Activated T-cell treated with anti-CD3 and anti-CD28 coated beads for 24 hours (primary cell): ENCODE results near the gene CRYBA4.

Source experiments
- DNase-seq: peaks from one replicate; pipeline ENCODE4 v3.0.0-alpha.2; 2020; ENCODE audit warnings: low read depth

CRYBA4 gene

DNA sequence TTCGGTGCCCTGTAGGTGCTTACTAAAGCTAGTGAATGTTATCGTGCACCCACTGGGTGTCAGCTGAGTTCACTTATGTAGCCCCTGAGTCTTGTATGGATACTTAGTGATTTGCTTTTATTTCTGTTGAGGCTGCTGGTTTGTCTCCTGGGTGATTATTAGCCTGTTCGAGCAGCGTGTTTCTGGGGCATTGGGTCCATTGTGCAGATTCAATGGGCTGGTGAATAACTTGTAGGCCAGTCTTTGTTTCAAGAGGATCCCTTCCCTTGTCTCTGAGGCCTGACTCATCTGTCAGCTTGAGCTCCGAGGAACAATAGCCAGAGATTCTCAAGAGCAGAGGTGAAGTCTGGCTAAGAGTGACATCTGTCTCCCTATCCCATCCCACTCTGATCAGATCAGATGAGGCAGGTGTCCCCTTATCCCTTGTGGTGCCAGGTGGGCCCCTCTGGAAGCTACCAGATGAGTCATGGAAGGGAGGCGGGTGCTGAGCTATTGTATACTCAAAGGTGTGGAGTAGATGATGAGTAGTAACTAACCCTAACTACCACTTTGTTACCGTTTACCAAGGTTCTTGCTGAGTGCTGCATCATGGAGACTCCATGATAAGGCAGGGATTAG, 39.3 kb downstream of the CRYBA4 start:
- no peak for DNase-seq

DNA sequence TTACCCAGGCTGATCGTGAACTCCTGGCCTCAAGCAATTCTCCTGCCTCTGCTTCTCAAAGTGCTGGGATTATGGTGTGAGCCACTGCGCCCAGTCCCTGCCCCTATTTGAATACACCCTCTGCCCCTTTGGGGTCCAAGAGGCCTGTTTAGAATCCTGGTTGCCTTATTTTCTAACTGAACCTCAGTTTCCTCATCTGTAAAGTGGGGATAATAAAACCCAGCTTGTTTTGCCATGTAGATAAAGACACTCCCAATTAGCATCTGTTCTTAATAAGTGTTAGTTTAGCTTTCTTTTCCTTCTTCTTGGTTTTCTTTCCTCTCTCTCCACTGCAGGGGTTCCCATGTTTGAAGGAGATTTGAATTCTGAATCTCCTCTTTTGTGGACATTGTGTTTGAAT, 40.4 kb downstream of the CRYBA4 start:
- DNase-seq = no peak

DNA sequence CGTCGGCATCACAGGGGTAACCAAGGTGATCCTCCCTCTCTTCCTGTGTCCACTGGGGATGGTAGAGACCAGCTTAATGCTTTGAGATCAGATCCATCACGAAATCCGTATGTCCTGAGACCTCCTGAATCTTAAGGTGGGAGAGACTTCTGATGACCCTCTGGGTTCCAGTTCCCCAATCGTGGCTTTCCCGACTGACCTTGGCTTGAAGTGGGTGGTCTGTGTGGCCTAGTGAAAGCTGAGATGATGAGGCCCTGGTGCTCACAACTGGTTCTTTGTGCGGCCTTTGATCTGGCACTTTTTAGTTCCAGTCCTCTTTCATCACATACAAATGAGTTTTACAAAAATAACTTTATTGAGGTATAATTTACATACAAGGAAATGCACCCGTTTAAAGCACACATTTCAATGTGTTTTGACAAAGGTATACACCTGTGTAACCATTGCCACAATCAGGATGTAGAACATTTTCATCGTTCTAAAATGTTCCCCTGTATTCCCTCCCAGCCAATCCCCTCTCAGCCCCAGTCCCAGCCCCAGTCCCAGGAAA, 41.7 kb downstream of the CRYBA4 start:
- no peak for DNase-seq

DNA sequence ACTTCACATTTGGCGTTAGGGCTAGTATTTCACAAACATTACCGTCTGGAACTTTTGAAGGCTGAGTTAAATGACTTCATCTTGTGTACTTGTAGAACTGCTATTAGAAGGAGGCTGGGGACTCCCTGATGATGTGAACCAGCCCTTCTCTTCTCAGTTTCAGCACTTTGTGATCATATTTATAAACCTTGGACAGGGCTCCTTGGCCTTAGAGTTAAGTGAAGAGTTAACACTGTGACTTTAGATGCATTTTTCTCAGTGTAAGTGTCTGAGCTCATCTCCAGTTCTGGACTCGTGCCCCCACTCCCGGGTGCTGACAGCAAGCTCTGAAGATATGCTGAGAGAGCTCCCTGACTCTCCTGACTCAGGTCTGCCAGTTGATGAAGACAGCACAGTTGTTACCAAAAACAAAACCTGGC, 44.1 kb downstream of the CRYBA4 start:
- no peak for DNase-seq

DNA sequence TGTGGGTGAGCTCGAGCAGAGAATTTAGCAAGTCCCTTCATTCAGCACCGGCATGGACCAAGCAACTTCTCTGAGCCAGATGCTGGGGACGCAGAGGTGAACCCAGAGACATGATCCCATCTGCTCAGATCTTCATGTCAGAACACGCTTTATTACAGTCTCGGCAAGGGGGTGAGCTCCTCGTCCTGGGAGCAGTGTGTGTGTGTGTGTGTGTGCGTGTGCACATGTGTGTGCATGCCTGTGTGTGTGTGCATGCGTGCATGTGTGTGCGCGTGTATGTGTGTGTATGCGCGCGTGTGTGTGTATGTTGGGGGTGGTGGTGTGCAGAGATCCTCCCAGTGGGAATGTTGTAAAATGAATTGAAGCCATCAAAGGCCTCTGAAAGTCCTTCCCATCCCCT, 45.4 kb downstream of the CRYBA4 start:
- DNase-seq = no peak

DNA sequence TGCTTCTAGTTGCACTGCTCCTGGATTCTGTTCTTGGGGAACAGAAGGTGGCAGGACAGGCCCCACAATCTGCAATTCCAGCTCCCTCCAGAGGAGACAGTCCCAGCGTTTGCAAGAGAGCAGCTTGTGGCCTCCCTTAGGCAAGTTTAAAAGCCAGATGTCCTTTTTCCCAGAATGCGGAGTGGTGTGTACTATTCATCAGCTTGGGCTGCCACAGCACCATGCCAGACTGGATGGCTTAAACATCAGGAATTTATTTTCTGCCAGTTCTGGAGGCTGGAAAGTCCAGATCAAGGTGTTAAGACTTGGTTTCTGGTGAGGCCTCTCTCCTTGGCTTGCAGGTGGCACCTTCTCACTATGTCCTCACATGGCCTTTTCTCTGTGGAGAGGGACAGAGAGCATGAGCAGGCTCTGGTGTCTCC, 47.3 kb downstream of the CRYBA4 start:
- DNase-seq = no peak

DNA sequence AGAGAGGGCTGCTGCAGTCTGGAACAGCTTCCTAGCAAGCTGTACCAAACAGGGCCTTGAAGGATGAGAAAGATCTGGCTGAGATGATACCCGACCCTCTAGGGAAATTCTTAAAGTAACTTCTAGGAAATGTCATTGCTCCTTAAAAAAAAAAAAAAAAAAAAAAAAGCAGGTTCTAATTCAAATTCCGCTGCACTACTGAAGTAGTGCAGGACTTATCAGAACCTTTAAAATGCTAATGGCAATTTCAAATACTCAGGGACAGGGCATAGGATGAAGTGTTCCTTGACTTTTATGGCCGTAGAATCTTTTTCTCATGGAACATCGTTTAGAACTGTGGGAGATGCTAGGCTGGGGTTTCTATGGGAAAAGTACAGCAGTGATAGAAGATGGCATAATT, 48.7 kb downstream of the CRYBA4 start:
- DNase-seq = no peak

DNA sequence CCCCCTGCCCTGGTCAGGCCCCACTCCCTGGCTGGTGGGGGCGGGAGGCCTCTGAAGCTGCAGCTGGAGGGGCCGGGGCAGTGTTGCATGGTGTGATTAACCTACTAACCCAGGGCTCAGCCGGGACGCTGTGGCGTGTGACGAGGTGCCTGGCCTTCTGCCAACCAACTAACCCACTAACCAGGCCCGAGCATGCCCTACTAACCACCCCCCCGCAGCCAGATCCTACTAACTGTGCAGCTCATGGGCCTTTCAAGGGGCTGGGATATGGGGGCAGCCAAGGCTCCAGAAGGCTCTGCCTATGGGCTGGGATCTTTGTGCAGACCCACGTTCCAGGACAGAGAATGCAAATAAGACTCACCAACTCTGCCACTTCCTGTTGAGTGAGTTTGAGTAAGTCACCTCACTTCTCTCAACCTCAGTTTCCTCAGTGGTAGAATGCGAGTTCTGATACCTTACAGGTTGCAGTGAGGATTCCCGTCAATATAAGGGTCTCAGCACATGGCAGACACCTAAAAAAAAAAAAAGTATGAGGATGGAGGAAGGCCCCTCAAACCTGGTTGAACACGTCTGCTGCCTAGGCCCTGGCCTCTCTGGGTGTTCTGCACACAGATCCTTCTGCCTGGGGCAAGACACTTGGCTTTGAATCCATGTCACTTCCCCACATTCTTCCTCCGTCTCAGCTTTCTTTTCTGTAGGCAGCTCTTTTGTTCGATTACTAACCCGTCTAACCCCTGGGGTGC, 49.7 kb downstream of the CRYBA4 start:
- DNase-seq = peak; percentile 53

DNA sequence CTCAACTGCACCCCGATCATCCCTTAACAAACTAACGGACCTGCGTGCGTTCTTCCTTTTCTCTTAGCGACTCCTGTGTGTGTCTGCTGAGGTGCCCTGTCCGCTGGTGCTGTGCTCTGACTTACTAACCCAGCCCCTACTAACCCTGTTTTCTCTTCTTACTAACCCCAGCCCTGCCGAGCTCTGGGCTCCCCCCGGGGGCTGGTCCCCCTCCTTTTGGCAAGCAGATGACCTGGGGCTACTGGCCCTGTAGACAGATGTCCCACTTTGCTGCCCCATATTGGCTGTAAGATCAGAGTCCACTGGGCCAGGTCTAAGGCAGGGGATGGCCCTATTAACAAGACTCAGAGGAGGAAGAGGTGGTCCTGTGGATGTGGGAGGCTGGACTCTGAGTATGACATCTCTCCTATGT, 50.3 kb downstream of the CRYBA4 start:
- DNase-seq = no peak

DNA sequence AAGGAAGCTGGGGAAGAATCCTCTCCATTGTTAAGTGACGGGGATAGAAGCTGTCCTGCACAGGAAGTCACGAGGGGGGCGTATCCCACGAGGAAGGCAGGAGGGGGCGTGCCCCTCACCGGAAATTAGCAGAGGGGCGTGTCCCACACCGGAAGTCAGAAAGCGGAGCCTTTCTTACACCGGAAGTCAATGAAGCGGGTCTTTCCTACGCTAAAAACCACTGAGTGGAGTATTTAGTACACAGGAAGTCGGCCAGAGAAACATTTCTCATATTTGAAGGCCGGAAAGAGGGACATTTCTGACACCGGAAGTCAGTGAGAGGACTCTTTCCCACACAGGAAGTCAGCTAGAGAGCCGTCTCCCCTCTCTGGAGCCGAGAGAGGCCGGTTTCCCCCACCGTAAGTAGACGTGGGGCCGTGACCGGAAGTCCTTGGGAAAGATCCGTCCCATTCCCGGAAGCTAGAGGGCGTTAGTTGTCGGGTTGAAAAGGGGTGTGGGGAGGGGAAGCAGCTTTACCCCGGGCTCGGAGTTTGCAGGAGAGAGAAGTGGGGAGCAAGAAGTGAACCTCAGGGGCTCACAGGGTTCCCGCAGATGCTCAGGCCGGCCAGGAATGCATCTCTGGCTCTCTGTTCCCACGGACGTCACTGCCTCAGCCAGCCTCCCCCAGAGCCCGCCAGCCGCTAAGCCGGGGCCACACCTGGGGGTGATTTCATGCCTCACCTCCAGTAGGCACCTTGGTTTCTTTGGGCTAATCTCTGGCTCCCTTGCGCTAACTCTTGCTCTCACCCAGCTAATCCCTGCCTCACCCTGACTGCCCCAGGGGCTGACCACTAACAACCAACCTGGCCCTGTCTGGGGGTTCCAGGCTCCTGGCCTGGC, 51.1 kb downstream of the CRYBA4 start:
- DNase-seq = peak; percentile 90

DNA sequence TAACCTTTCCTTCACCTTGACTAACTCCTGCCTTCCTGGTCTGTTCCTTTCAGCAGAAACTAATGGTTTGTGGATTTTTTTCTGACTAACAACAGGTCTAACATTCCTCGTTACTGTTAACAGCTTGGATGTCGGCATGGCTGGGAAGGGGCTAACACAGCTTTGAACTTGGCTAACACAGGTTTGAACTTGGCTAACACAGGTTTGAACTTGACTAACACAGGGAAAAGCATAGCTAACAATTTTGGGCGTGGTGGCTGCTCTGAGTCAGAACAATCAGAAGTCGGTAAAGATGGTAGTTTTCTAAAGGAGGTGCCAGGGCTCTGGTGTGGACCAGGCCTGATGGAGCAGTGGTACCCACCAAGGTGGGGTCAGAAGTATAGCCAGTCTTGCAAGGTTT, 51.7 kb downstream of the CRYBA4 start:
- peak; percentile 25 for DNase-seq

DNA sequence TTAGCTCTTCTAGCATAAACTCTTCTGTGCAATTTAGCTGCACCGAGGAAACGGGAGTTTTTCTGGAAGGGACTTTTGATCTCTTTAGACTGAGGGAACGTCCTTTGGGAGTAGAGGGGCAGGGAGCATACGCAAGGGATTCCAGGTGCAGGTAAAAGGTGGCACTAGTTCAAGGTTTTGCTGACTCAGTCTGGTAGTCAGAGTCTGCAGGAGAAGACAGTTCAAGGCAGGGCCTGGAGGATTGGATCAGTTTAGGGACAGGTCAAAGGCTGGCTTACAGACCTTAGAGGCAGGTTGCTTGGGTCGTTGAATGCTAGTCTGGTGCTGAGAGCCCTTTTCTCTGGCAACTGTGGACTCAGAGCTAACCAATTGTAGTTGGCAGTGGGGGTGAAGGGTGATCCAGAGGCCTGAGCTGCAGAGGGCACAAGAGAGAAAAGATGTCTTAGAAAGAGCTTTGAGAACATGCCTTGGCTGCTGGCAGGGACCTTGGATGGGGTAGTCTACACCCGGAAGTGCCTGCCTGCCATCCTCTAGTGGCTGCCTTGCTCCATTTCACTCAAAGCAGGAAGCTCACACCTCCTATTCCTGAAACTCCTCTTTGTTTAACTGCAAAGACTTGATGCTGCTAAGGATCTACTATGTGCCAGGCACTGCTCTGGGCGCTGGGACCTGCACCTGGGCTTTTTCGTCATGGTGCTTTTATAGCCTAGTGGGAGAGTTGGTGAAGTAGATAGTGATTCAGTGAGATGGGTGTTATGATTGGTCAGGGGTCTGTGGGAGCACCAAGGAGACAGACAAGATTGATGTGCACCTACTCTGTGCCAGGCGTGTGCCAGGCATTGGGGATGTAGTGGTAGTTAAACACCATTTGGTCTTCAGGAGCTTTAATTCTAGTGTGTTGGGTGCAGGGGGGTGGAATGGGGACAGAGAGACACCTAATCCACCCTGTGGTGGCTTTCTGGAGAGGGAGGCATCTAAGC, 52.7 kb downstream of the CRYBA4 start:
- DNase-seq = no peak

DNA sequence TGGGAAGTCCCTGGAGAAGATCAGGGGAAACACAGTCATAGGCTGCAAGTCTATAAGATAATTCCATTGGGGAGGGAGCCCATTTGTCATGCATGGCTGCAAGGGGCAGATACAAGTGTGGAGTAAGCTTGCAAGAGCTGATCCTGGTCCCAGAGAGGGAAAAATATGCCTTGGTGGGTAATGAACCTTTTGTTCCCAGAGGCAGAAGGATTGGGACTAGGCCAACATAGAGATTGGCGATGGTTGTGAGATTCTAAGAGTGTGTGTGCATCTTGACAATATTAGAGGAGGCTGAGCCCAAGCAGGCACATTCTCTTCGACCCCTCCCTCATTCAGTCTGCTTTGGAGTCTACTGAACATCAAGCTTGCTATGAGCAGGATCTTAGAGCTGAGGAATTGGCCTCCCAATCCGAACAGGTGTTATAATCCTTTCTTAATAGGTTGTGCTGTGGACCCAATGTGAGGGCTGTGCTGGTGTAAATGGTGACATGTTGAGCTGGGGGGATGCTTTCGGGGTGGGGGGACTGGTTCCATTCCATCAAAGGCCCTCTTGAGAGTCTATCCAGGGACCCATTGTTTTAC, 54.0 kb downstream of the CRYBA4 start:
- no peak for DNase-seq

DNA sequence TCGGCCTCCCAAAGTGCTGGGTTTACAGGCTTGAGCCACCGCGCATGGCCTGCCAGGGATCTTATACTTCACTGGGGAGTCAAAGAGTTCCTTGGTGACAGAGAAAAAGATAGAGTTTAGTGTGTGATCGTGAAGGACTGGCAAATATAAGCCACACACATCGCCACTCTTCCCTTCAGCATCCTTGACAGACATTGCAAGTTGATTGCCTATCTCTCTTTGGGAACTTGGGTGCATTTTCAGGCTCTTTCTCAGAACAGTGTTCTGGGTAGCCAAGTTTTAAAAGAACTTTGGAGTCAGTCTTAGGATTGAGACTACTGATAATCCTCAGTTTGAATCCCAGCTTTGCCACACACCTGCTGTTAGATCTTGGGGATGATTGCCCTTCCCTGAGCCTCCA, 55.5 kb downstream of the CRYBA4 start:
- no peak for DNase-seq

DNA sequence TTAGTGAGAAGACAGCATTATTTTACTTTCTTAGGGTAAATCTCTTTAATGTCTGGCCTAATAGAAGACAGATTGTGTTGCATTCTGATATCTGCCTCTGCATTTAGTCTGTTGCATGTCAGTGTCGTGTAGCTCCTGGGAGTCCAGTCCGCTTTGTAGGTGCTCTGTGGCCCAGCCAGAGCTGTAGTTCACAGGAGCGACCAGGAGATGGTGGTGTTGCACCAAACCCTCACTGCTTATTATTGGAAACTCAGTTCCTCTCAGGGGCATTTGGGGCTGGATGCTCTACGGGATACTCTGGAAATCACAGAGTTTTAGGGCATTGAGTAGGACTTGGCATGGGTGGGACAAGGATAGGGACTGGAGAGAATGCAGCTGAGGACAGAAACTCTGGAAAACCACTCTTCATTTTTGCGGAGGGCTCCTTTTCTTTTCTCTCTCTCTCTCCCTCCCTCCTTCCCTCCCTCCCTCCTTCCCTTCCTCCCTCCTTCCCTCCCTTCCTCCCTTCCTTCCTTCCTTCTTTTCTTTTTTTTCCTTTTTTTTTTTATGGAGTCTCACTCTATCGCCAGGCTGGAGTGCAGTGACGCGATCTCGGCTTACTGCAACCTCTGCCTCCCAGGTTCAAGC, 57.4 kb downstream of the CRYBA4 start:
- peak; percentile 65 for DNase-seq
